NB4 (cell line): ENCODE results near the gene COA6.

Experiments used
- DNase-seq: peaks from one replicate; pipeline ENCODE4 v3.0.0; 2010; ENCODE audit warnings: low read depth
- H3K4me3 ChIP-seq: one replicate; pipeline ENCODE4 v1.5.1; 2011; ENCODE audit warnings: mild to moderate bottlenecking, low read depth, low read length, moderate library complexity
- MYC ChIP-seq: IDR thresholded peaks from 2 replicates; pipeline ENCODE4 v1.6.1; 2011; ENCODE audit warnings: low read depth, low read length
- POLR2A ChIP-seq: IDR thresholded peaks from 2 replicates; pipeline ENCODE4 v1.6.1; 2011; ENCODE audit warnings: mild to moderate bottlenecking; ENCODE audit not compliant: insufficient read length; ENCODE audit errors: extremely low read depth
- TF ChIP-seq, protein P1 (sequence below): IDR thresholded peaks from 2 replicates; pipeline ENCODE4 v1.6.1; 2011; ENCODE audit warnings: low read depth, low read length
- TF ChIP-seq, protein P2 (sequence below): IDR thresholded peaks from one replicate; pipeline ENCODE4 v1.5.1; 2012; ENCODE audit warnings: low read depth, low read length

COA6 gene, protein sequence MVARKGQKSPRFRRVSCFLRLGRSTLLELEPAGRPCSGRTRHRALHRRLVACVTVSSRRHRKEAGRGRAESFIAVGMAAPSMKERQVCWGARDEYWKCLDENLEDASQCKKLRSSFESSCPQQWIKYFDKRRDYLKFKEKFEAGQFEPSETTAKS

DNA sequence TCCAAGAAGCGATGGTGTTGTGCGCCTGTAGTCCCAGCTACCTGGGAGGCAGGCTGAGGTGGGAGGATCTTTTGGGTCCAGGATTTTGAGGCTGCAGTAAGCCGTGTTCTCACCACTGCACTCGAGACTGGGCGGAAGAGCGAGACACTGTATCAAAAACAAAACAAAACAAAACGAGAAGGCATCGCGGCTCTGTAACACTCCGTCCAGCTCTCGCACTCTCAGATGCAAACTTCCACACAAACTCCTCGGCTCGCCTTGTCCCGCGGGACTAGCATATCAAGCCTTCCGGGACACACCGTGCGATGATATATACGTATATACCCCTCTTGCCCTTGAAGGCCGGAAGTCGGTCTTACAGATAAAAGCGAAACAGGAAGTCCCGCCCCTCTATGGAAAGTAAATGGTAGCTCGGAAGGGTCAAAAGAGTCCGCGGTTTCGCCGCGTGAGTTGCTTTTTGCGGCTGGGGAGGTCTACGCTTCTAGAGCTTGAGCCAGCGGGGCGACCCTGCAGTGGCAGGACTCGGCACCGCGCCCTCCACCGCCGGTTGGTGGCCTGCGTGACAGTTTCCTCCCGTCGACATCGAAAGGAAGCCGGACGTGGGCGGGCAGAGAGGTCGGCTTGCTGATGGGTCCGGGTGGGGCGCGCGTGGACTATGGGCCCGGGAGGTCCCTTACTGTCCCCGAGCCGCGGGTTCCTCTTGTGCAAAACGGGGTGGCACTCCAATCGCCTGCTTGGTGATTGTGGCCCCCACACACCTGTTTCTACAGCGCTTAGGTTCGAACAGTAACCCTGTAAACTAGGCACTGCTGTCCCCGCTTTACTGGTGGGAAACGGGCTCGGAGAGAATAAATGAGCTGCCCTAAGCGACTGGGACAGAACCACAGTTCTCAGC lies at the start of gene COA6:
TSS of gene COA6 (plus strand) at position 393 of the 895 bp plus-strand sequence. CDS start at position 404, 11 bp downstream.
- TF ChIP-seq POLR2A = peak; percentile 90
- TF ChIP-seq, protein P1, sequence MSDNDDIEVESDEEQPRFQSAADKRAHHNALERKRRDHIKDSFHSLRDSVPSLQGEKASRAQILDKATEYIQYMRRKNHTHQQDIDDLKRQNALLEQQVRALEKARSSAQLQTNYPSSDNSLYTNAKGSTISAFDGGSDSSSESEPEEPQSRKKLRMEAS = peak; percentile 73
- TF ChIP-seq MYC = peak; percentile 92
- TF ChIP-seq, protein P2, sequence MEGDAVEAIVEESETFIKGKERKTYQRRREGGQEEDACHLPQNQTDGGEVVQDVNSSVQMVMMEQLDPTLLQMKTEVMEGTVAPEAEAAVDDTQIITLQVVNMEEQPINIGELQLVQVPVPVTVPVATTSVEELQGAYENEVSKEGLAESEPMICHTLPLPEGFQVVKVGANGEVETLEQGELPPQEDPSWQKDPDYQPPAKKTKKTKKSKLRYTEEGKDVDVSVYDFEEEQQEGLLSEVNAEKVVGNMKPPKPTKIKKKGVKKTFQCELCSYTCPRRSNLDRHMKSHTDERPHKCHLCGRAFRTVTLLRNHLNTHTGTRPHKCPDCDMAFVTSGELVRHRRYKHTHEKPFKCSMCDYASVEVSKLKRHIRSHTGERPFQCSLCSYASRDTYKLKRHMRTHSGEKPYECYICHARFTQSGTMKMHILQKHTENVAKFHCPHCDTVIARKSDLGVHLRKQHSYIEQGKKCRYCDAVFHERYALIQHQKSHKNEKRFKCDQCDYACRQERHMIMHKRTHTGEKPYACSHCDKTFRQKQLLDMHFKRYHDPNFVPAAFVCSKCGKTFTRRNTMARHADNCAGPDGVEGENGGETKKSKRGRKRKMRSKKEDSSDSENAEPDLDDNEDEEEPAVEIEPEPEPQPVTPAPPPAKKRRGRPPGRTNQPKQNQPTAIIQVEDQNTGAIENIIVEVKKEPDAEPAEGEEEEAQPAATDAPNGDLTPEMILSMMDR = no peak
- H3K4me3 ChIP-seq = peak within 1 kb of the TSS; percentile 89
- peak; percentile 98 for DNase-seq

DNA sequence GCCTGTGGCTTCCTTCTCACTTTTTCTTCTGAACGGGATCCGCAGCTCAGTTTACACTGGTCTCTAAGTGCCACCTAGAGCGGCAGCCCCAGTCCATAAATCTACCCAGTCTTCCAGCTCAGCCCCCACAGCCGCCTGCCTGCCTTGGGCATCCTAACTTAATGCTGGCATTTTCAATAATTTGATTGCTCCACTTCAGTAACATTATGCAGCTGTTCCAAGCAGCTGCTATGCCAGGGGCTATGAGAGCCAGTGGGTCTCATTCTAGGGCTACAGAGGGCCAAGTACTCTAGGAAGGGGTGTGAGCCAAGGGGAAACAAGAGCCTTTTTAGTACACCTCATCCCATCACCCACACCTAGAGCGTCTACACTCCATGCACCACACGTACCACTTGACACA lies 48.4 kb upstream of the COA6 start:
- no peak overlapping the region for H3K4me3 ChIP-seq
- TF ChIP-seq MYC = no peak
- no peak for TF ChIP-seq POLR2A
- TF ChIP-seq, protein P1 = no peak
- TF ChIP-seq, protein P2 = no peak
- no peak for DNase-seq

DNA sequence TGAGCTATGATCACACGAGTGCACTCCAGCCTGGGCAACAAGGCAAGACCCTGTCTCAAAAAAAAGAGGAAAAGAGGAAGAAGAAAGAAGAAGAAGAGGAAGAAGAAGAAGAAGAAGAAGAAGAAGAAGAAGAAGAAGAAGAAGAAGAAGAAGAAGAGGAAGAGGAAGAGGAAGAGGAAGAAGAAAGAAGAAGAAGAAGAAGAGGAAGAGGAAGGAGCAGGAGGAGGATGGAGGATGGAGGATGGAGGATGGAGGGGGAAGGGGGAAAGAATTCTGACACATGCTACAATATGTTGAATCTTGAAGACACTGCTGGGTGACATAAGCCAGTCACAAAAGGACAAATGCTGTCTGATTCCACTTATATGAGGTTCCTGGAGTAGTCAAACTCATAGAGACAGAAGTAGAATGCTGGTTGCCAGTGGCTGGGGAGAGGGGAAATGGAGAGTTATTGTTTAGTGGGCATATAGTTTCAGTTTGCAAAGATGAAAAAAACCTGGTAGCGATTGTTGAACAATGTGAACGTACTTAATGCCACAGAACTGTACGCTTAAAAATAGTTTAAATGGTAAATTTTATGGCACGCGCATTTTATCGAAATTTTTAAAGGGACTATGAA lies 47.3 kb upstream of the COA6 start:
- peak overlapping the region; percentile 4 for H3K4me3 ChIP-seq
- TF ChIP-seq POLR2A (no peak), MYC (no peak)
- DNase-seq = no peak

DNA sequence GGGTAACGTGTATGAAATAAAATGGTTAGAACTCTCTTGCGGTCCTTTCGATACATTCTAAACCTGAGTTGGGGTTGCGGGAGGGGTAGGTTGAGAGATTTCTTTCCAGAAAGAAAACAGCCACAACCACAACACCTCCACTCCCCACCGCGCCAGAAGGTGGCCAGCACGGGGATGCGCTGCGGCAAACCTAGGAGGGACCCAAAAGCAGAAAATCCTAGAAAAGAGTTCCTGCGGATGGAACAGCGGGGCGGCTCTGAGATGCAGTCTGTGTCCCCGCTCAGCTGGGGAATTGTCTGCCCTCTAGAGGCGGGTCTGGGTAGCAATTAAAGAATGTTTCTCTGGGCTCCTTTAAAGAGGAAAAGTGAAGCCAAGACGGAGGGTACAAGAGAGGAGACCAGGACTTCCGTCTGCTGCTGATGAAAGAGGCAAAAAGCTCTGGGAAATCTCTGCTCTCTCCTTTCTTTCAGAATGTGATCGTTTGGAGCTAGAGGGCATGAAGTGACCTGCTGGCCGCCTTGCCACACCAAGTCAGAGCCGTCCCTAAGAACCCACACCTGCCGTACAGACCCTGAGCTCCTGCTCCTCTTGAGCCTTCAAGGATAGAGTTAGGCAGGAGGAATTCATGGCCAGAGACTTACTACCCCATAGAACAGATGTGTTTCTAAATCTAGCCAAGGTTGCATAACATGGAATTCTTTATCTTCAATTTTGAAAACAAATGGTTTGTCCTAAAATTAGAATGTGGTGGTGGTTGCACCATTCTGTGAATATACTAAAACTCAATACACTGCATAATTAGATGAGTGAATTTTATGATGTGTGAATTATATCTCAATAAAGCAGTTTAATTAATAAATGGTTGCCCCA lies 46.5 kb upstream of the COA6 start:
- TF ChIP-seq, protein P1 = no peak
- TF ChIP-seq MYC (no peak), POLR2A (no peak)
- TF ChIP-seq, protein P2 = peak; percentile 67
- H3K4me3 ChIP-seq = peak overlapping the region; percentile 4
- peak; percentile 66 for DNase-seq

DNA sequence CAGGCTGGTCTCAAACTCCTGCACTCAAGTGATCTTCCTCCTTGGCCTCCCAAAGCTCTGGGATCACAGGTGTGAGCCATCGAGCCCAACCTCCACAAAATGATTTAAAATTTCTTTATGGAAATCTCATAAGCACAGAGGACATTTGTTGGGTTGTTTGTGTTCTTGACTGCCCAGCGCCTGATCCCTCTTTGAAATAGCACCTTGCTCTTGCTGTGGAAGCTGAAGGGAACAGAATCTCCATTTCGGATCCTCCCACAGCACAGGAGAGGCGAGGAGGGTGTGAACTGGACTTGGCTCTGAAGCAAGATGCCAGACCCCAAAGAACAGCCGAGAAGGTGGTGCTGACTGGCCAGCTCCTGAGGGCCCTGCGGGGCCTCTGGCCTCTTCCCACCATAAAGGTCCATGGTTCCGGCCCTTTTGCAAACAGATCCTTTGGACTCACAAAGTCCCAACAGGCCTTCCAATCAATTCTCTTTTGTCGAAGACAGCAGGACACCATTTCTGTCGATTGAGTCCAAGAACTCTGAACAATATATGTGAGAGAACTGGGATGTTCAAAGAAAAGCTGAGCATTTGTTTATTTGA lies 45.6 kb upstream of the COA6 start:
- no peak overlapping the region for H3K4me3 ChIP-seq
- TF ChIP-seq, protein P2 = no peak
- TF ChIP-seq POLR2A = no peak
- TF ChIP-seq MYC = no peak
- TF ChIP-seq, protein P1 = no peak
- no peak for DNase-seq
